ENCODE results near the gene RAD52. TPM values are rescaled to one million over a fixed set of nuclear protein-coding genes. Genes with fewer than 3 reads are reported as not detected.

RAD52 gene
- polyA plus RNA-seq, 2 of the 4 experiments (the other 2 are of a cell fraction), result 12.9 to 29.6 TPM

DNA sequence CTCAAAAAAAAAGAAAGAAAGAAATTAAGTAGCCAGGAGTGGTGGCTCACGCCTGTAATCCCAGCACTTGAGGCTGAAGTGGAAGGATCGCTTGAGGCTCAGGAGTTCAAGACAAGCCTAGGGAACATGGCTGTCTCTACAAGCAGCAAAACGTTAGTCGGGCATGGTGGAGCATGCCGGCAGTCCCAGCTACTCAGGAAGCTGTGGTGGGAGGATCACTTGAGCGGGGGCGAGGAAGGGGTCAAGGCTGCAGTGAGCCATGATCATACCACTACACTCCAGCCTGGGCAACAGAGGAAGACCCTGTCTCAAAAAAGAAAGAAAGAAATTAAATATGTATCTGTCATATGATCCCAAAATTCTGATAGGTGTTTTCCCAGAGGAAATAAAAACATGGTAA is 5.3 kb downstream of the RAD52 start:
- DNase-seq (ENCODE audit: low read depth in 1 of 2, low spot score in 1 of 2), result no peak
- Histone ChIP-seq H3K4me1 (0 out of 3 replicates have a peak, but pooled peaks cover 4% of the 10 kb centered on the region), H3K9me3 (no peaks in the 10 kb centered on the region), H3K27ac (no peak overlapping the region), H3K4me3 (no peak overlapping the region), H3K4me2 (no peak overlapping the region)
- ATAC-seq, result no peak
- 94% methylated on average over 7 of the region's 7 CpGs for WGBS (ENCODE audit: missing lambda C conversion rate)
- ChIA-PET POLR2A (no interaction called here), CTCF (interaction anchor here (2.0 kb wide), 1 partner anchor 148 kb away, joined by 5 read pairs; no protein-coding TSS in a partner anchor)
- no peak for FAIRE-seq
- no peak for TF ChIP-seq GATA3 (IDR thresholded peaks at IDR 0.05; ENCODE audit: borderline replicate concordance)
- TF ChIP-seq POLR2AphosphoS2 (conservative IDR thresholded peaks at IDR 0.05; ENCODE audit: low read length), result no peak
- TF ChIP-seq HDAC2 (IDR thresholded peaks at IDR 0.05), result no peak
- TF ChIP-seq, protein P1, sequence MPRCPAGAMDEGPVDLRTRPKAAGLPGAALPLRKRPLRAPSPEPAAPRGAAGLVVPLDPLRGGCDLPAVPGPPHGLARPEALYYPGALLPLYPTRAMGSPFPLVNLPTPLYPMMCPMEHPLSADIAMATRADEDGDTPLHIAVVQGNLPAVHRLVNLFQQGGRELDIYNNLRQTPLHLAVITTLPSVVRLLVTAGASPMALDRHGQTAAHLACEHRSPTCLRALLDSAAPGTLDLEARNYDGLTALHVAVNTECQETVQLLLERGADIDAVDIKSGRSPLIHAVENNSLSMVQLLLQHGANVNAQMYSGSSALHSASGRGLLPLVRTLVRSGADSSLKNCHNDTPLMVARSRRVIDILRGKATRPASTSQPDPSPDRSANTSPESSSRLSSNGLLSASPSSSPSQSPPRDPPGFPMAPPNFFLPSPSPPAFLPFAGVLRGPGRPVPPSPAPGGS (IDR thresholded peaks at IDR 0.05), result no peak
- TF ChIP-seq JUNB (IDR thresholded peaks at IDR 0.05), result no peak
- no peak for TF ChIP-seq KDM5A (IDR thresholded peaks at IDR 0.05)
- no peak for TF ChIP-seq HOXA7 (CRISPR knock-in tag; IDR thresholded peaks at IDR 0.05)
- no peak for TF ChIP-seq FOSB (CRISPR knock-in tag; IDR thresholded peaks at IDR 0.05)
- TF ChIP-seq RAD21 (conservative IDR thresholded peaks at IDR 0.05 in 1 of 2, IDR thresholded peaks at IDR 0.05 in 1 of 2), result no peak
- no peak for TF ChIP-seq RARB (CRISPR knock-in tag; IDR thresholded peaks at IDR 0.05)
- TF ChIP-seq EHMT2 (IDR thresholded peaks at IDR 0.05; ENCODE audit: low read depth), result no peak
- TF ChIP-seq EHF (CRISPR knock-in tag; IDR thresholded peaks at IDR 0.05), result no peak
- TF ChIP-seq RCOR1 (IDR thresholded peaks at IDR 0.05; ENCODE audit: low read depth, low read length), result no peak

- no peak overlapping the region for H3K4me3 ChIP-seq
- DNase-seq (ENCODE audit: low read depth in 1 of 2, low spot score in 1 of 2) (no peak), FAIRE-seq (no peak), ATAC-seq (no peak)
- no peaks in the 10 kb centered on the region for H3K9me3 ChIP-seq
- ChIA-PET CTCF (no interaction called here), POLR2A (no interaction called here)
- 94% methylated on average over 6 of the region's 6 CpGs for WGBS (ENCODE audit: missing lambda C conversion rate)
- H3K27ac ChIP-seq, result no peak overlapping the region
- no peak for TF ChIP-seq JUN (IDR thresholded peaks at IDR 0.05)
- TF ChIP-seq PHF8 (IDR thresholded peaks at IDR 0.05; ENCODE audit: borderline replicate concordance, low read depth), result no peak
- TF ChIP-seq SMC3 (IDR thresholded peaks at IDR 0.05), result no peak
- no peak for TF ChIP-seq BHLHE40 (IDR thresholded peaks at IDR 0.05; ENCODE audit: low read depth, low read length)
- TF ChIP-seq, protein P2, sequence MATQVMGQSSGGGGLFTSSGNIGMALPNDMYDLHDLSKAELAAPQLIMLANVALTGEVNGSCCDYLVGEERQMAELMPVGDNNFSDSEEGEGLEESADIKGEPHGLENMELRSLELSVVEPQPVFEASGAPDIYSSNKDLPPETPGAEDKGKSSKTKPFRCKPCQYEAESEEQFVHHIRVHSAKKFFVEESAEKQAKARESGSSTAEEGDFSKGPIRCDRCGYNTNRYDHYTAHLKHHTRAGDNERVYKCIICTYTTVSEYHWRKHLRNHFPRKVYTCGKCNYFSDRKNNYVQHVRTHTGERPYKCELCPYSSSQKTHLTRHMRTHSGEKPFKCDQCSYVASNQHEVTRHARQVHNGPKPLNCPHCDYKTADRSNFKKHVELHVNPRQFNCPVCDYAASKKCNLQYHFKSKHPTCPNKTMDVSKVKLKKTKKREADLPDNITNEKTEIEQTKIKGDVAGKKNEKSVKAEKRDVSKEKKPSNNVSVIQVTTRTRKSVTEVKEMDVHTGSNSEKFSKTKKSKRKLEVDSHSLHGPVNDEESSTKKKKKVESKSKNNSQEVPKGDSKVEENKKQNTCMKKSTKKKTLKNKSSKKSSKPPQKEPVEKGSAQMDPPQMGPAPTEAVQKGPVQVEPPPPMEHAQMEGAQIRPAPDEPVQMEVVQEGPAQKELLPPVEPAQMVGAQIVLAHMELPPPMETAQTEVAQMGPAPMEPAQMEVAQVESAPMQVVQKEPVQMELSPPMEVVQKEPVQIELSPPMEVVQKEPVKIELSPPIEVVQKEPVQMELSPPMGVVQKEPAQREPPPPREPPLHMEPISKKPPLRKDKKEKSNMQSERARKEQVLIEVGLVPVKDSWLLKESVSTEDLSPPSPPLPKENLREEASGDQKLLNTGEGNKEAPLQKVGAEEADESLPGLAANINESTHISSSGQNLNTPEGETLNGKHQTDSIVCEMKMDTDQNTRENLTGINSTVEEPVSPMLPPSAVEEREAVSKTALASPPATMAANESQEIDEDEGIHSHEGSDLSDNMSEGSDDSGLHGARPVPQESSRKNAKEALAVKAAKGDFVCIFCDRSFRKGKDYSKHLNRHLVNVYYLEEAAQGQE (IDR thresholded peaks at IDR 0.05), result no peak
- no peak for TF ChIP-seq KDM5A (IDR thresholded peaks at IDR 0.05)
- no peak for TF ChIP-seq KDM1A (IDR thresholded peaks at IDR 0.05; ENCODE audit: low read depth)
- TF ChIP-seq, protein P3, sequence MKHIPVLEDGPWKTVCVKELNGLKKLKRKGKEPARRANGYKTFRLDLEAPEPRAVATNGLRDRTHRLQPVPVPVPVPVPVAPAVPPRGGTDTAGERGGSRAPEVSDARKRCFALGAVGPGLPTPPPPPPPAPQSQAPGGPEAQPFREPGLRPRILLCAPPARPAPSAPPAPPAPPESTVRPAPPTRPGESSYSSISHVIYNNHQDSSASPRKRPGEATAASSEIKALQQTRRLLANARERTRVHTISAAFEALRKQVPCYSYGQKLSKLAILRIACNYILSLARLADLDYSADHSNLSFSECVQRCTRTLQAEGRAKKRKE (CRISPR knock-in tag; IDR thresholded peaks at IDR 0.05; ENCODE audit: low read depth), result no peak
- no peak overlapping the region for H3K4me2 ChIP-seq
- H3K4me1 ChIP-seq, result 0 out of 3 replicates have a peak, but pooled peaks cover 1% of the 10 kb centered on the region
Measured at GRCh38 chr12:943051-943450, 6.4 kb downstream of the RAD52 start.
